NCI-H2107 treated with DMSO at 0.1 percent for 48 hours (cell line): ENCODE results near the gene SYNC.
A peak's percentile ranks its signal among the peaks of the same experiment; 100 is the strongest.
"Not testable (repeated sequence)": the region's sequence is repeated elsewhere in the genome, so short reads cannot be mapped to it uniquely, and the experiment has no call there.

Experiments
- DNase-seq: peaks from one replicate; lab custom pipeline; 2025; ENCODE audit not compliant: unreplicated experiment; lab: John Stamatoyannopoulos, UW

Gene SYNC

GRCh38 chr1:32695098-32695904, 7.3 kb downstream of the SYNC start:
- DNase-seq: no peak

DNA sequence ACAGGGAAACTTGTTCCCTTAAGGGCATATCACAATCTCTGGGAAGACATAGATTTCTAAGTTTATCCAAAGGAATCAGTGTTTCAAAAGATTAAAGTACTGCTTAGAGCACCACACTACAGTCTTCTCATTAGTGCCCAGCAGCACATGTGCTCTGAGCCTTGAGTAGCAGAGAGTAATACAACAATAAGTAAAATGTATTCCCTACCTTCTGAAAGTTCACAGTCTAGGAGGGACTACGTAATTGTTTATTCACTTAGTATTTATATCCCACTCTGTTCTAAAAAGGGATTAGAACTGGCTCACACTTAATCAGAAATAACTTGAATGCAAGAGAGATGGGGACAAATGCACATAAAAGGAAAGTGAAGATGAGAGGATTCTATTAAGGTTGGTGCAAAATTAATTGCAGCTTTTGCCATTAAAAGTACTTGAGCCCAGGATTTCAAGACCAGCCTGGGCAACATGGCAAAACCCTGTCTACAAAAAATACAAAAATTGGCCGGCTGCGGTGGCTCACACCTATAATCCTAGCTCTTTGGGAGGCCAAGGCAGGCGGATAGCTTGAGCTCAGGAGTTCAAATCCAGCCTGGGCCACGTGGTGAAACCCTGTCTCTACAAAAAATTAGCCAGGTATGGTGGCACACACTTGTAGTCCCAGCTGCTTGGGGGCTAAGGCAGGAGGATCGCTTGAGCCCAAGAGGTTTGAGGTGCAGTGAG, 9.0 kb downstream of the SYNC start:
- no peak for DNase-seq

- no peak for DNase-seq
Observed at GRCh38 chr1:32686387-32686786, 16.2 kb downstream of the SYNC start.

GRCh38 chr1:32685498-32685897, 17.1 kb downstream of the SYNC start:
- no peak for DNase-seq

- DNase-seq: no peak
Observed at GRCh38 chr1:32684167-32684811, 18.3 kb downstream of the SYNC start.

- no peak for DNase-seq
Observed at GRCh38 chr1:32683397-32683796, 19.2 kb downstream of the SYNC start.

DNA sequence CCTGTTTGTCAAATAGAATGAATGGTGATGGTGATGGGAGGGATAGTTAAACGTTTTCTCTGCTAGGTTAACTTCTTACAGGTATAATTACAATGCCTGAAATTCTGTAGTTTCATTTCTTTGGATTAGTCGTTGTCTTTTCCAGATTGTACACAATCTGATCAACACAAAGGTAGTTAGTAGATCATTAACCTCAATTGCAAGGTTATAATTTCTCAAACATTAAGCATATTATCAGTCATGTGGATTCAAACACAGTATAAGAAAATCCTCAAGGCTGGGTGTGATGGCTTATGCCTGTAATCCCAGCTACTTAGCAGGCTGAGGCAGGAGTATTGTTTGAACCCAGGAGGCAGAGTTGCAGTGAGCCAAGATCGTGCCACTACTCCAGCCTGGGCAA, 20.6 kb downstream of the SYNC start:
- no peak for DNase-seq

DNA sequence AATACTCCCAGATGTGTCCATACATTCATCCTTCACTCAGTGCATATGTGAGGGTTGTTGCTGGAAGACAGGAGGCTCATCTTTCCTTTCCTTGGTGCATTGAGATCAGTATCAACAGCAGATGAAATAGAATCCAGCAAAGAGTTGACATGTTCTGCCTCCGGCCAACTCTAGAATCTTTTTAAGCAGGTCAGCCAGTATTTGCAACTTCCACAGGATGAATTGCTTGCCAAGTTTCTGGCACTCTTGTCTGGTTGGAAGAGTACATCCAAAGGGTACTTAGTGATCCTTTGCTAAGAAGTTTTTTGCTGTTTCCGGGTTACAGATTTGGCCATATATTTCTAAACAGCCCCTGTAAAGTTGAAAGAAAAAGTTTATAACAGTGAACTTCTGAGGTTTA, 21.1 kb downstream of the SYNC start:
- DNase-seq: no peak

GRCh38 chr1:32680642-32681041, 21.9 kb downstream of the SYNC start:
- no peak for DNase-seq

- DNase-seq: not testable (repeated sequence)
Observed at GRCh38 chr1:32679993-32680392, 22.6 kb downstream of the SYNC start.

DNA sequence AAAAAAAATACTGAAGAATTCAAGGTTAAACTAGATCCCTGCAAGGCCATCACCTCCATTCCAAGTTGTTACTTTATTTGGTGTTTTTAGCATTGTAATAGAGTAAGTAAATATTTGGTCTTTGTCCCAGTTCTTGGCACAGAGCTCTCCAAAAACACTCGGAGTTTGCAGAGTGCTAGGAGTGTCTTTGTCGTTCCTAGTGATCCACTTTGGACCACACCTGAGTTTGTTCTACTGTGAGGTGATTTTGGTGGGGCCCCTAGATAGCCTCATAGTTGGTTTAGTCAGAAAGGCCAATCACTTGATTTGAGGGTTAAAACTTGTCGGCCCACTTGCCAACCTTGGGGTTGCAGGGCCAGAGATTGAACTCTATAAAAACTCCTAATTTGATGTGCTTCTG, 25.6 kb downstream of the SYNC start:
- DNase-seq: no peak

DNA sequence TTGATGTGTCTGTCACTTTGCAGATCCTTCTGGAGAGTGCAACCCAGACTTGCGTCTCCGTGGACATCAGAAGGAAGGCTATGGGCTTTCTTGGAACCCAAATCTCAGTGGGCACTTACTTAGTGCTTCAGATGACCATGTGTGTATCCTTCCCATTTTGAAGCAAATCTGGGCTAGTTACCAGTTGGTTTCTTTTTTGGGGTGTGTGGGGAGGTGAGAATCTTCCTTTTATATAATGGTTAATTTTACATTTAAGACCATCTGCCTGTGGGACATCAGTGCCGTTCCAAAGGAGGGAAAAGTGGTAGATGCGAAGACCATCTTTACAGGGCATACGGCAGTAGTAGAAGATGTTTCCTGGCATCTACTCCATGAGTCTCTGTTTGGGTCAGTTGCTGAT, 33.9 kb downstream of the SYNC start:
- not testable (repeated sequence) for DNase-seq

- no peak for DNase-seq
Observed at GRCh38 chr1:32666901-32667566, 35.5 kb downstream of the SYNC start.

DNA sequence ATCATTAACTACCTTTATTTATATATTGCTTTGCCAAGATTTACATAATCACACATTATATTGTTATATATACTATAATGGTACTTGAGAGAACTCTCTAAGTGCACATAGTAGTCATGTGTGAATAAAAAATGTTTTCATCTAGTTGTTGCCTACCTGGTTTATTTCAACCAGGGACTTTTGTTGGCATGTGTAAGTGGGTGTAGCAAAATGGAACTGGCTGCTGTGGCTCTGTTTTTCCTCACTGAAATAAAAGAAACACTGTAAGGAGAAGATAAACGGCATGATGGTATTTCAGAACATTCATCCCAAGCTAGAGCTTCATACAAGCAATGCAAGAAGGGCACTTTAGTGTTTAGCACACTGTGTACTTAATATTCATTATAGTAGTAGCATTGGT, 36.7 kb downstream of the SYNC start:
- no peak for DNase-seq

DNA sequence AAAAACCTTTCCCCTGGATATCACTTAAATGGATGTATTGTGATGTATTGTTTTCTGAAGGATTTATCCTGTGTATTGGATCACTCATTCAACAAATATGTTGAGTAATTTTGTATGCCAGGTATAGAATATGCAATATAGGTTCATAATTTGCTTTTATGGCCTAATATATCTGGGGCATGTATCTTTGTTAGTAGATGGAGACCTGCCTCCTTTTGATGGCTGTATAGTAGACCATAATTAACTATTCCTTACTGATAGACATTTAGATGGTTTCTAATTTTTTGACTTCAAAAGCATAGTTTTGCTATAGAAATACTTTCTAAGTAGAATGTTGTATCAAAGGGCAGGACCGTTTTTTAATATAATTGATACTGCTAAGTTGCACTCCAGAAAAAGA, 43.0 kb downstream of the SYNC start:
- no peak for DNase-seq

DNA sequence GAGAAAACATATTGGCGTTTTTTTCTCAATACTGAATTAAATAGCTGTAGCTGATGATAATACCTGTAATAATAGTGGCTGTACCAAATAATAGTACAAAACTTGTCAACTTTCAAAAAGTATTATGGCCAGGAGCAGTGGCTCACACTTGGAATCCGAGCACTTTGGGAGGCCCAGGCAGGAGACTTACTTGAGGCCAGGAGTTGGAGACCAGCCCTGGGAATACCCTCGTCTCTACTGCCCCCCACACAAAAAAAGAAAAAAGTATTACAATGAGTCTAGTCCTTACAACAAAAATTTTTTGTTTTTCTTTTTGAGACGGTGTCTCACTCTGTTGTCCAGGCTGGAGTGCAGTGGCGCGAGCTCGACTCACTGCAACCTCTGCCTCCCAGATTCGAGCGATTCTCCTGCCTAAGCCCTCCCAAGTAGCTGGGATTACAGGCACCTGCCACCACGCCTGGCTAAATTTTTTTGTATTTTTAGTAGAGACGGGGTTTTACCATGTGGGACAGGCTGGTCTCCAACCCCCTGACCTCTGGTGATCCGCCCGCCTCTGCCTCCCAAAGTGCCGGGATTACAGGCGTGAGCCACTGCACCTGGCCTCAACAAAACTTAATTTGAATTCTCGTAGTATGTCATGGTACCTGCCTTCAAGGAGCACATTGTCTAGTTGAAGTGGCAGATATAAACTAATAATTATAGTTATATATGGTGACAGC, 50.2 kb downstream of the SYNC start:
- no peak for DNase-seq

DNA sequence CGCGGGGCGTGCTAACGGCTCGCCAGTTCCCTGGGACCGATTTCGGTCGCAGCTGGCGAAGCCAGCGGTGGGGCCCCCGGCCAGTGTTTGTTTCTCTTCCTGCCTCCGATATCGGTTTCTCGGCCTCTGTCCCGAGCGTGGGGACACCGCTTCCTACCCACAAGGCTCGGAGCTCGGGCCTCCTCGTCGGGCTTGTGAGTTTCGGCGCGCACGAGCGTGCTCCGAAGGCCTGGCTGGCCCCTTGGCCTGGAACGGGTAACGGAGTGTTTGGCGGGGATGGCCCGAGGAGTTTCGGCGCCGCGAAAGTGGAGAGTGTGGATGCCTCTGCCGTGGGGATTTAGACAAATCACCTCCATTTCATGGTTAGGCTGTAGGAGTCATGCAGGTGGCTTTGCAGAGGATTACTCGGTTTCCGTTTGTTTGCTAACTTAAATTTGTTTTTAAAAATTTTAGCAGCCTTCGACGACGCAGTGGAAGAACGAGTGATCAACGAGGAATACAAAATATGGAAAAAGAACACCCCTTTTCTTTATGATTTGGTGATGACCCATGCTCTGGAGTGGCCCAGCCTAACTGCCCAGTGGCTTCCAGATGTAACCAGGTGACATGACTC, 51.0 kb downstream of the SYNC start:
- no peak for DNase-seq

DNA sequence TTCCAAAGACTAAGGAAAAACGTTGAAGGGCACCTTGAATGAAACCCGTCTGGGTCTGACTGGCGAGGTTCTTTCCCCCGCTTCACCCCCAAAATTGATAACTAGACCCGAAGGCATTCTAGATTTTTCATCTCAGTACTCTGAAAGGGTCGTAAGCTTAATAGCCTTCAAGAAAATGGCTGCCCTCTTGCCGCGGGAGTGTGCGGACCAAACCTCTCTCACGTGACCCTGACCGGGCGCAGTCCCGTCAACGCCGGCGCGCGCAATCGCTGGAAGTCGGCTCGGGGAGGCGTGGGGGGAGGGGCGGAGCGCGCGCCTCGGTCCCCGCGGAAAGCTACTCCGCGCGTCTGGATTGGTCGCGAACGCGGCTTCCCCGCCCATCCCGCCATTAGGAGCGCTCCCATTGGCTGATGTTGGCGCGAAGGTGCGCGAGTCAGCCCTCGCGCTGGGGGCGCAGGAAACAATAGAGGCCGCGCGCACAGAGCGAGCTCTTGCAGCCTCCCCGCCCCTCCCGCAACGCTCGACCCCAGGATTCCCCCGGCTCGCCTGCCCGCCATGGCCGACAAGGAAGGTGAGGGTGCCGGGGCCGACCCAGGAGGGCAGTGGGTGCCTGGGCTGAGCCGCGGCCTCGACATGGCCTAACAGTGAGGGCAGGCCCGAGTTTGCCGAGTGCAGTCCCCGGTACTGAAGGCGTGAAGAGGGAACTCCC, 51.7 kb downstream of the SYNC start, which contains the start of gene RBBP4:
Gene RBBP4 (plus strand): TSS at position 457 of the 709 bp plus-strand sequence. CDS start 99 bp downstream, at position 556.
- DNase-seq: peak; percentile 95

GRCh38 chr1:32650248-32650751, 52.3 kb downstream of the SYNC start, which contains the start of gene ZBTB8OS:
ZBTB8OS (minus strand) TSS chr1:32650550; CDS start chr1:32650529, 21 bp downstream.
- DNase-seq: peak; percentile 97
